ENCODE results near the gene OR52N2.

GRCh38 chr11:5846701-5847100 is 38.0 kb downstream of the OR52N2 start:
- no peak for TF ChIP-seq EZH2 (IDR thresholded peaks at IDR 0.05; ENCODE audit: low read length, missing control alignments)
- no peak for TF ChIP-seq CTCF (conservative IDR thresholded peaks at IDR 0.05 in 1 of 2, IDR thresholded peaks at IDR 0.05 in 1 of 2; ENCODE audit: low read depth in 1 of 2, low read length in 2 of 2)
